ENCODE measurements around the gene SSNA1.

The SSNA1 gene

GRCh38 chr9:137174722-137175293, 13.7 kb upstream of the SSNA1 start:
- no peaks in the 10 kb centered on the region for H3K9me3 ChIP-seq (ENCODE audit: insufficient read depth, low read length, severe bottlenecking)
- no peaks in the 10 kb centered on the region for H3K79me2 ChIP-seq (ENCODE audit: insufficient read depth, low read length)
- H2AFZ ChIP-seq (ENCODE audit: low read depth, low read length): no peak overlapping the region
- H4K20me1 ChIP-seq (ENCODE audit: insufficient read depth, low read length): peaks cover 35% of the 10 kb centered on the region
- TF ChIP-seq, protein P1, sequence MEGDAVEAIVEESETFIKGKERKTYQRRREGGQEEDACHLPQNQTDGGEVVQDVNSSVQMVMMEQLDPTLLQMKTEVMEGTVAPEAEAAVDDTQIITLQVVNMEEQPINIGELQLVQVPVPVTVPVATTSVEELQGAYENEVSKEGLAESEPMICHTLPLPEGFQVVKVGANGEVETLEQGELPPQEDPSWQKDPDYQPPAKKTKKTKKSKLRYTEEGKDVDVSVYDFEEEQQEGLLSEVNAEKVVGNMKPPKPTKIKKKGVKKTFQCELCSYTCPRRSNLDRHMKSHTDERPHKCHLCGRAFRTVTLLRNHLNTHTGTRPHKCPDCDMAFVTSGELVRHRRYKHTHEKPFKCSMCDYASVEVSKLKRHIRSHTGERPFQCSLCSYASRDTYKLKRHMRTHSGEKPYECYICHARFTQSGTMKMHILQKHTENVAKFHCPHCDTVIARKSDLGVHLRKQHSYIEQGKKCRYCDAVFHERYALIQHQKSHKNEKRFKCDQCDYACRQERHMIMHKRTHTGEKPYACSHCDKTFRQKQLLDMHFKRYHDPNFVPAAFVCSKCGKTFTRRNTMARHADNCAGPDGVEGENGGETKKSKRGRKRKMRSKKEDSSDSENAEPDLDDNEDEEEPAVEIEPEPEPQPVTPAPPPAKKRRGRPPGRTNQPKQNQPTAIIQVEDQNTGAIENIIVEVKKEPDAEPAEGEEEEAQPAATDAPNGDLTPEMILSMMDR (IDR thresholded peaks at IDR 0.05; ENCODE audit: borderline replicate concordance, extremely low read depth, low read length, poor library complexity, severe bottlenecking): no peak
- no peak for TF ChIP-seq EZH2 (IDR thresholded peaks at IDR 0.05; ENCODE audit: borderline replicate concordance, low read depth, low read length, severe bottlenecking)
- H3K9ac ChIP-seq (ENCODE audit: low read depth, low read length): no peak overlapping the region
- no peaks in the 10 kb centered on the region for H3K4me1 ChIP-seq (ENCODE audit: insufficient read depth, low read length)
- H3K4me3 ChIP-seq (ENCODE audit: low read depth in 1 of 2, low read length in 2 of 2): no peak overlapping the region
- no peak overlapping the region for H3K4me2 ChIP-seq (ENCODE audit: insufficient read depth, low read length)
- no peak overlapping the region for H3K27ac ChIP-seq (ENCODE audit: low read length)
- DNase-seq (peak; percentile 65), ATAC-seq (ENCODE audit: insufficient read depth, low read depth) (peak; percentile 71)
- H3K36me3 ChIP-seq (ENCODE audit: insufficient read depth, low read length): peaks cover under 1% of the 10 kb centered on the region
- no peaks in the 10 kb centered on the region for H3K27me3 ChIP-seq (ENCODE audit: insufficient read depth, low read length, poor library complexity)

DNA sequence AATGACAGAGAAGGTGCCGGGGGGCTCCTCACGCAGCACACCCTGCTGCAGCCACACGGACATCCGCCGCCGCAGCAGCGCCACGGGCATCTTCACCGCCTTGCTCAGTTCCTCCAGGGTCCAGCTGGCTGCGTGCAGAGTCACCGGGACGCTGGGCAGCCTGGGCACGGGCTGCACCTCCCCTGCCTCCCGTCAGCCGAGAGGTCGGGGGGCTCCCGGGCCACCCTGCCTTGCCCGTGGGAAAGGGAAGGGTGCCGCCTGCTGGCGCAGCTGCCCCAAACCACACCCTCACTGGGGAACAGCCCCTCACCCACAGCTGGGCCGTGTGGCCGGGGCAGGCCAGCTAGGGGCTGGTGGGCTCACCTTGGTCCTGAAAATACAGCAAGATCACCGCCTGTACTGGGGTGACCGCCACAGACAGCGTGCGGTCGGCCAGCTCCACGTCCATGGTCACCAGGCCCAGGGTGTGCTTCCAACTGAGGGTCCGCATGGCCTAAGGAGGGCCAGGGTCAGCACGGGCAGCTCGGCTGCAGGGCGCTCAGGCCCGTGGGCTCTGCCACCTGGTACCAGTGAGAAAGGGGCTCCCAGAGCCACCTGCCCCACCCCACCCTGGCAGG, 13.0 kb upstream of the SSNA1 start:
- no peaks in the 10 kb centered on the region for H3K4me1 ChIP-seq (ENCODE audit: insufficient read depth, low read length)
- peaks cover 35% of the 10 kb centered on the region for H4K20me1 ChIP-seq (ENCODE audit: insufficient read depth, low read length)
- no peak for TF ChIP-seq EZH2 (IDR thresholded peaks at IDR 0.05; ENCODE audit: borderline replicate concordance, low read depth, low read length, severe bottlenecking)
- TF ChIP-seq, protein P1 (IDR thresholded peaks at IDR 0.05; ENCODE audit: borderline replicate concordance, extremely low read depth, low read length, poor library complexity, severe bottlenecking): peak; percentile 60
- no peaks in the 10 kb centered on the region for H3K27me3 ChIP-seq (ENCODE audit: insufficient read depth, low read length, poor library complexity)
- H2AFZ ChIP-seq (ENCODE audit: low read depth, low read length): no peak overlapping the region
- no peak overlapping the region for H3K27ac ChIP-seq (ENCODE audit: low read length)
- DNase-seq (peak; percentile 43), ATAC-seq (ENCODE audit: insufficient read depth, low read depth) (peak; percentile 66)
- H3K9me3 ChIP-seq (ENCODE audit: insufficient read depth, low read length, severe bottlenecking): no peaks in the 10 kb centered on the region
- H3K9ac ChIP-seq (ENCODE audit: low read depth, low read length): no peak overlapping the region
- H3K36me3 ChIP-seq (ENCODE audit: insufficient read depth, low read length): peaks cover 7% of the 10 kb centered on the region
- H3K79me2 ChIP-seq (ENCODE audit: insufficient read depth, low read length): no peaks in the 10 kb centered on the region
- no peak overlapping the region for H3K4me2 ChIP-seq (ENCODE audit: insufficient read depth, low read length)
- no peak overlapping the region for H3K4me3 ChIP-seq (ENCODE audit: low read depth in 1 of 2, low read length in 2 of 2)

- H3K27ac ChIP-seq (ENCODE audit: low read length): no peak overlapping the region
- no peaks in the 10 kb centered on the region for H3K4me1 ChIP-seq (ENCODE audit: insufficient read depth, low read length)
- TF ChIP-seq EZH2 (IDR thresholded peaks at IDR 0.05; ENCODE audit: borderline replicate concordance, low read depth, low read length, severe bottlenecking): no peak
- TF ChIP-seq, protein P1 (IDR thresholded peaks at IDR 0.05; ENCODE audit: borderline replicate concordance, extremely low read depth, low read length, poor library complexity, severe bottlenecking): peak; percentile 61
- H3K27me3 ChIP-seq (ENCODE audit: insufficient read depth, low read length, poor library complexity): no peaks in the 10 kb centered on the region
- no peak overlapping the region for H3K4me2 ChIP-seq (ENCODE audit: insufficient read depth, low read length)
- peaks cover 16% of the 10 kb centered on the region for H3K36me3 ChIP-seq (ENCODE audit: insufficient read depth, low read length)
- ATAC-seq (ENCODE audit: insufficient read depth, low read depth) (peak; percentile 41; the same call in 2 of the 3 replicates), DNase-seq (peak; percentile 30)
- H4K20me1 ChIP-seq (ENCODE audit: insufficient read depth, low read length): peaks cover 35% of the 10 kb centered on the region
- no peaks in the 10 kb centered on the region for H3K9me3 ChIP-seq (ENCODE audit: insufficient read depth, low read length, severe bottlenecking)
- H3K9ac ChIP-seq (ENCODE audit: low read depth, low read length): no peak overlapping the region
- no peaks in the 10 kb centered on the region for H3K79me2 ChIP-seq (ENCODE audit: insufficient read depth, low read length)
- no peak overlapping the region for H2AFZ ChIP-seq (ENCODE audit: low read depth, low read length)
- H3K4me3 ChIP-seq (ENCODE audit: low read depth in 1 of 2, low read length in 2 of 2): no peak overlapping the region
Observed at GRCh38 chr9:137176302-137177182, 11.9 kb upstream of the SSNA1 start.

Measured in DND-41 (cell line).